HG02642 (cell line): Measurements from ENCODE around the gene ASH1L.
"Not testable (repeated sequence)": the region's sequence is repeated elsewhere in the genome, so short reads cannot be mapped to it uniquely, and the experiment has no call there.

Source experiments
- ATAC-seq: cut with Tn5 transposase; IDR thresholded peaks from one replicate; pipeline ENCODE4 v1.9.1; 2021; ENCODE audit warnings: mild to moderate bottlenecking; ENCODE audit not compliant: unreplicated experiment, poor library complexity

Gene ASH1L

DNA sequence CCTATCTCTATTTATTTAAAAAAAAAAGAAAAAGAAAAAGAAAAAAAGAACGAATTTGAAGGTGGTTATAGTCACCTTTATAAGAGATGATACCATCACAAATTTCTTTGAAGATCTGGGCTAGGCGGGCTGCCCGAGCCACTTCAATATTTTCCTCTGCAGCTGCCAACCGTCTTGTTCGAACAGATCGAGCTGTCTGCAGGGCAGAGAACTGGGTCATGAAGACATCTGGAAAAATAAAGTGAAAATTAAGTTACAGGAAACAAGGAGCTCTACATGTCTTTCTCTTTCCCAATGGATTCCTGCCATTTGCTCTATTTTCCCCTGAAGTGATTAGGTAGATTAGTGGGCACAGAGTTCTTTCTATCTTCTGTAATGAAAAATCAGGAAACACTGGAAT lies 210.0 kb downstream of the ASH1L start:
- ATAC-seq, result no peak

- ATAC-seq, result no peak
These were observed 219.8 kb downstream of the ASH1L start for GRCh38 chr1:155342842-155343241.

DNA sequence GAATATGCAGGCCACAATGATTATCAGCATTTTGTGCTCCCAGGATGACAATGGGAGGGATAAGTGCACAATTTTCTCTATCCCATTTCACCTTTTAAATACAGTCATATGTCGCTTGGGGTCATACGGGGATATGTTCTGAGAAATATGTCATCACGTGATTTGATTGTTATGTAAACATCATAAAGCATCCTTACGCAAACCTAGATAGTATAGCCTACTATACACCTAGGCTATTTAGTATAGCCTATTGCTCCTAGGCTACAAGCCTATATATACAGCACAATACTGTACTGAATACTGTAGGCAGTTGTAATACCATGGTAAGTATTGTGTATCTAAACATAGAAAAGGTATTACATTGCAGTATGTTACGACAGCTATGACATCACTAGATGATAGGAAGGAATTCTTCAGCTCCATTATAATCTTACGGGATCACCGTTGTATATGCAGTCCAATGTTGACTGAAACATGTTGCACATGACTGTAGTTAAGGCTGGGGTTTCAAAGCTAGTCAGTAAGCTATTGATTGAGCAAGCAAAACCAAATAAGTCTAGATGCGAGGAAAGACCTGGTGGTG lies 223.0 kb downstream of the ASH1L start:
- no peak for ATAC-seq

DNA sequence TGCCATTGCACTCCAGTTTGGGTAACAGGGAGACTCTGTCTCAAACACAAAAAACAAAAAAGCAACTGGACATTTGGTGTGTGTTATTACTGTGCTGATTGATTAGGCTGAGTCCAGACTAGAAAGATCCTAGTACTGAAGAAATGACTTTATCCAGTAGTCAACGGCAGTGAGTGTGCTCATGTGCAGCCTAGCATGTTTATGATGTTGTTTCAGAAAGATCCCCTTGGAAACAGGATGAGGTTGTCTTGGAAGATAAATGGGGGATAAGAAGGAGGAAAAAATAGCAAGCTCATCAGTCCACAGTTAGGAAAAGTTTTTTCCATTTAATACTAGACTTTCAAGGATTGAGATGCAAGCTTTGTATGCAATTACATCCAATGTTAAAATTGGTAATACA lies 227.6 kb downstream of the ASH1L start:
- ATAC-seq, result no peak

GRCh38 chr1:155329980-155330598 lies 232.5 kb downstream of the ASH1L start:
- ATAC-seq, result no peak

DNA sequence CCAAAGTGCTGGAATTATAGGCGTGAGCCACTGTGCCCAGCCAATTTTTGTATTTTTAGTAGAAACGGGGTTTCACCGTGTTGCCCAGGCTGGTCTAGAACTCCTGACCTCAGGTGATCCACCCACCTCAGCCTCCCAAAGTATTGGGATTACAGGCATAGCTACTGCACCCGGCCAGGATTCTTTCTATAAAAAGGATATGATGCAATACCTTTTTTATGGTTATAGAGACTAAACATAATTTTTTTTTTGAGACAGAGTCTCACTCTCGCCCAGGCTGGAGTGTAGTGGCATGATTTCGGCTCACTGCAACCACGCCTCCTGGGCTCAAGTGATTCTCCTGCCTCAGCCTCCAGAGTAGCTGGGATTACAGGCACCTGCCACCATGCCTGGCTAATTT lies 233.7 kb downstream of the ASH1L start:
- not testable (repeated sequence) for ATAC-seq

- ATAC-seq, result no peak
These were observed 234.6 kb downstream of the ASH1L start for GRCh38 chr1:155327981-155328380.

GRCh38 chr1:155326631-155327037 lies 236.0 kb downstream of the ASH1L start:
- no peak for ATAC-seq

DNA sequence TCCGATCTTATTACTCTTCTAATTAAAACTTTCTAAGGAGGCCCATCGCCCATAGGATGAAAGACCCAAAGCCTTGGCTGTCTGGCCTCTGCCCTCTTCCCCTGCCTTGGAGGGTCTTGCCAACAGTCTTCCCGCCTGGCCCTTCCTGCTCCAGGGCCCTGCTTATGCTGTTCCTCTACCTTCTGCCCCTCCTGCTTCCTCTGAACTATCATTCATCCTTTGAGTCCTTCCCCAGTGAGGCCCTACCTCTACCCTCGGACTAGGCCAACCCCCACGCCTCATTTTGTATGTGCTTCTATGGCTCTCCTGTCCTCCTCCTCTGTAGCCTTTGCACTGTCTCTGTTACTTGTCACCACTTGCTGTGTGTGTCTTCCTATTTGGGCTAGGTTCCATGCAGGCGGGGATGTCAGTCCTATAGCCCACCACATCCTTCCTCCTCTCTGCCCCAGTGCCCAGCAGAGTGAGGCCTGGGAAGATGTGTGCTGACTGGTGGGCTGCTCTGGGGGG lies 236.5 kb downstream of the ASH1L start:
- no peak for ATAC-seq

DNA sequence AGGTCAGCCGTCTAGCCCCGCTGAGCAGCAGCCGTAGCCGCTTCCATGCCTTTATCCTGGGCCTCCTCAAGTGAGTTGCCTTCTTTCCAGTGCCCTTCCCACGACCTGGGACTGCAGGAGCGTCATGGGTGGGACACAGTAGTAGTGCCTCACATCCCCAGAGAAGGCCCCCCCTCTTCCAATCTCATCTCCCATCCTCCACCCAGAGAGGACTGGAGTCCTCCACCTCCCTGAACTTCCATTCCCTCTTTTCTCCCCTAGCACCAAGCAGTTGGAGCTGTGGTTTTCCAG lies 237.1 kb downstream of the ASH1L start:
- no peak for ATAC-seq

GRCh38 chr1:155324717-155325602 lies 237.6 kb downstream of the ASH1L start:
- ATAC-seq, result no peak

- peak; percentile 68 for ATAC-seq
These were observed 238.4 kb downstream of the ASH1L start for GRCh38 chr1:155324037-155324716.

DNA sequence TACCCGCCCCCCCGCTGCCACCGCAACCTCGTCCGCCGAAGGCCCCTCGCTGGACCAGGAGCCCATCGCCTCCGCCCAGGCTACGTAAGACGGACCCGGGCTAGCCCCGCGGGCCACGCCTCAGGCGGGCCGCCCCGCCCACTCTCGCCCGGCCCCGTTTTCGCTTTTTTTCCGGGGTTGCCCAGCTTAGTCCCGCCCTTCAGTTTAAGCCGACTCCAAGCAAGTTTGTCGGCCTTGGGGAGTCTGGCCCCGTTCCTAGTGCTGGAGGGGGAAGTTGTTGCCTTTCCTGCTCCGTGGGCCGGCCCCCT lies 238.9 kb downstream of the ASH1L start:
- ATAC-seq, result peak; percentile 50

DNA sequence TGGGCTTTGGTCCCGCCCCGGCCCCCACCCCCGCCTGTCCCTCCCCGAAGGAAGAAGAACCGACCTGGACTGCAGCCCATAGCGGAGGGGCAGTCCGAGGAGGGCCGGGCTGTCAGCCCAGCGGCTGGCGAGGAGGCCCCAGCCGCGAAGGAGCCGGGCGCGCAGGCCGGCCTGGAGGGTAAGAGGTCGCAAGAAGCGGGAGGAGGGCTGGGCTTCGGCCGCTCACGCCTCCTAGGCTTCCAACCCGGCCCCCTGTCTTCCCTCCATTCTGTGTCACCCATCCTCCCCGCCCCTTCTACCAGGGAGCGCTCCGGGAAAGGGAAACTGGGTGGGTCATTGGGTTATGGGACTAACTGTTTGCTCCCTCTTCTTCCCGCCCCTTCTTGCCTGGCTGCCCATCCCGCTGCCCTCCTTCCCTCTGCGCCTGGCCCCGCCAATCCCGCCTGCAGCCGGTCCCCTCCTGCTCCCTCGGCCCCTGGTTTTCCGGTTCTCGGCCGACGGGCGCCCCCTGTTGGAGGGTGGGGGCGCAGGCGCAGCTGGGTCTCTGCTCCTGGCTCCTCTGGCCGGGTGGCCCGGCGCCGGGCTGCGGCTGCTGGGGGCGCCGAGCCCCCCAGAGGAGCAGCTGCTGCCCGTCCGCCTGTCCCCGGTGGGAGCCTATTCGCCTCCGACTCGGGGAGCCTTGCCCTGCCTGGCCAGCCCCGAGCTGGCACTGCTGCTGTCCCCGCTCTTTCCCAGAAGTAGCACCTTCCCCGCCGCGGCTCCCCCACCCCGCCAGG lies 239.5 kb downstream of the ASH1L start:
- ATAC-seq, result peak; percentile 50

- ATAC-seq, result no peak
These were observed 240.0 kb downstream of the ASH1L start for GRCh38 chr1:155322571-155322952.

- ATAC-seq, result no peak
These were observed 240.7 kb downstream of the ASH1L start for GRCh38 chr1:155321639-155322503.

GRCh38 chr1:155320661-155321617 lies 241.7 kb downstream of the ASH1L start, which contains the start of gene RUSC1:
Gene RUSC1 (plus strand): TSS chr1:155320894. CDS start chr1:155321774, 880 bp downstream.
- ATAC-seq, result no peak

GRCh38 chr1:155320252-155320651 lies 242.4 kb downstream of the ASH1L start:
- no peak for ATAC-seq
